NCI-H2196 treated with DMSO at 0.1 percent for 48 hours (cell line): ENCODE measurements around the gene DCP1B.

ENCODE experiments used
- DNase-seq: peaks from one replicate; lab custom pipeline; 2025; ENCODE audit not compliant: unreplicated experiment; lab: John Stamatoyannopoulos, UW

The DCP1B gene

DNA sequence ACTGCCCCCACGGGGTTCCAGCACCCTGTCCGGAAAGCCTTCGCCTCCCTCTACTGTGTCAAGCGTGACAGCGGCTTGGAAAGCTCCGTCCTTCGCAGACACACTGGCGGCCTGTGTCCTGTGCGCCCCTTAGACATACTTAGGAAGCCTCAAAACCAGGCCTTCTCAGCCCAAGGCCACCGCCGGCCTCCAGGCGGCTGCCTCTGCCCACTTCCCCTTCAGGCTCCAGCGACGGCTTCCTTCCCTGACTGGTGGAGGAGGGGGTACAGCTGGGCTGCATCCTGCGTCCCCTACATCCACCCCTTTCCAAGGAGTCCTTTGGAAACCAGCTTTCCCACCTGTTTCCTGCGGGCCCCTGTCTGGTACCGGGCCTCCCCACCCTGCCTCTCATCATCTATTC, 83.3 kb downstream of the DCP1B start:
- no peak for DNase-seq

DNA sequence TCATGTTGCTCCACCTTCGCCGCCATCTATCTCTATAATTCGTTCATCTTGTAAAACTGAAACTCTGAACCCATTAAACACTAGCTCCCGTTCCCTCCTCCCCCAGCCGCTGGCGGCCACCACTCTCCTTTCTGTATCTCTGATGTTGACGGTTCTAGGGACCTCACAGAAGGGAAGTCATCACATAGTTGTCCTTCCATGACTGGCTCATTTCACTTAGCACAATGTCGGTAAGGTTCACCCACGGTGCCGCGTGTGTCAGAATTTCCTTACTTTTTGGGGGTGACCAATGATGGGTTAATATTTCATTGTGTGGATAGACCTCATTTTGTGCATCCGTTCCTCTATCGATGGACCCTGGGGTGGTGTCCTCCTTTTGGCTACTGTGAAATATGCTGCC, 83.8 kb downstream of the DCP1B start:
- DNase-seq: no peak

DNA sequence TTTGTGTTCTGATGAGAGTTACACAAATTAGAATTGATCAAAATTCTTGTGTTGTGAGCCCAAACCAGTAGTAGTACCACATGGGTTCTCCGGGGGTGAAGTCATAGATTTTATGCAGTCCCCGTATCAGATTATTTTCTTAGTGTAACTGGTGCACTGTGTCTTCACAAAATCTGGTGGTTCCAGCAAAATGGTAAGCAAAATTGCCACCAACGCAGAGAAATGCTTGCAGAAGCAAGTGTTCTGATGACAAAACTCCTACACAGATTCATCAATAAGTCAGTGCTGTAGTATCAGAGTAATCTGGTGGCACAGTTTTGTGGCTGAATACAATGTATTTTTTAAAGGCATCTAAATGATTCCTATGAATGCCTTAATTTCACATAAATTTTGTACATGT, 84.5 kb downstream of the DCP1B start:
- no peak for DNase-seq

DNA sequence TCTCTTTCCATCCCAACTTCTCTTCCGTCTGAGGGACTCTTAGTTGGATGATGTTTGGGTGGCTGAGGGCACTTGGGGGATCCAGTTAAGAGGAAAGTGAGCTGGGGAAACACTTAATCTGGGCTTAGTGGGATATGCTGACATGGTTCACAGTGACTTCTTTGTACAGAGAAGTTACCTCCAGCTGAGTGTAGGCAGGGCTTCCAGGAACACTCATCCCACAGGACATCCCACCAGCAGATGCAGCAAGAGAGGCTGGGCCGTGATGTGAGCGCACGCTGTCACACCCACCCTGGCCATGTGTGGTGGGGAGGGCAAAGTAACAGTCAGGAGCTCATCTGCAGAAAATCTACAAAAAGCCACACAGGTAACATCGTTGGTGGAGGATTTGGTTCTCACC, 85.0 kb downstream of the DCP1B start:
- no peak for DNase-seq

DNA sequence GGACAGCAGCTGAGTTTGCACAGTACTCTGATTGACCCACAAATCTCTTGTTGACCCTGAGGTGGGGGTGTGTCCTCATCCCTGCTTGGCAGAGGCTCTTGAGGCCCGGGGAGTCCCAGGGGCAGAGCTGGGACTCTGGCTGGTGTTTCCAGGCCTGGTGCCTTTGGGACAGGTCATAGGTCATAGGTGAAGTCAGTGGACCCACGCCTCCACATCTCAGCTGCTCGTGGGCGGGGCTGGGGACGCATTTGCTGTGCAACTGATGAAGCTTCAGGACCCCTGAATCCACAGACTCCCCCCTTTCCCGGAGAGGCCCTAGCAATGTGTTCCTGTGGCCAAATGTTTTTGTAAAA, 85.4 kb downstream of the DCP1B start:
- DNase-seq: no peak

DNA sequence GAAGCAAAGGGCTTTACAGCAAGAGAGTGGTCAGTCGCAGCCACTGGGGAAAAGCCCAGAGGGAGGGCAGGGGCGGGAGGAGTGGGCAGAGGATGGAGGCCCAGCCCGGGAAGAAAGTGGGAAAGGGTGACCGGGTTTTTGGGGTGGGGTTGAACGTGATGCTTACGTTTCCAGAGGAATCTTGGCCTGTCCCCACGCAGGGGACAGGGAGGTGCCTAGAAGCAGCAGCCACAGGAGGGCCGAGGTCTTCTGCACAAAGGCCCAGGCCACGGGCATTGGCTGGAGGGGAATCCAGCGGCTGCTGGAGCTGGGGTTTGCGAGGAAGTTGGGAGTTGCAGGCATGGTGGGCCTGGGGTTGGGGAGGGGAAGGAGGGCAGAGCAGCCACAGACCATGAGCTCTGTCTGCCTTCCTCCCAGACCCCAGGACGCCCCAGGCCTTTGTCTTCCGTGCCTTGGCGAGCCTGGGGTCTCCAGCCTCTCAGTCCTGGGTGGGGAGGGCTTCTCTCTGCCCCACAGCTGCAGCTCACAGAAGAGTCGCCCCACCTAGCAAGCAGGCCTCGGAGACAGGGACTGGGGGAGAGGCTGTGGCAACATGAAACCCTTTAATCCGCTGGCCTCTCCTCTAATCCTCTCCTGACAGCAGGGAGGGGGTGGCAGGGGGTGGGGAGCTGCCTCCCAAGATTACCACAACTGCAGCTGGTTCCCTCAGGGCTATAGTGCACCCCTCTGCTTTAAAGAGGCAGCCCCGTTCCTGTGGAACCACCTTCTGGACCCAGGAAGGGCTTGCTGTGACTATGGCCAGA, 86.0 kb downstream of the DCP1B start, which contains the start of gene CACNA2D4:
Gene CACNA2D4, minus strand, starts transcription at position 572 of the 803 bp plus-strand sequence. Its CDS starts 179 bp downstream, at position 393.
- DNase-seq: no peak

DNA sequence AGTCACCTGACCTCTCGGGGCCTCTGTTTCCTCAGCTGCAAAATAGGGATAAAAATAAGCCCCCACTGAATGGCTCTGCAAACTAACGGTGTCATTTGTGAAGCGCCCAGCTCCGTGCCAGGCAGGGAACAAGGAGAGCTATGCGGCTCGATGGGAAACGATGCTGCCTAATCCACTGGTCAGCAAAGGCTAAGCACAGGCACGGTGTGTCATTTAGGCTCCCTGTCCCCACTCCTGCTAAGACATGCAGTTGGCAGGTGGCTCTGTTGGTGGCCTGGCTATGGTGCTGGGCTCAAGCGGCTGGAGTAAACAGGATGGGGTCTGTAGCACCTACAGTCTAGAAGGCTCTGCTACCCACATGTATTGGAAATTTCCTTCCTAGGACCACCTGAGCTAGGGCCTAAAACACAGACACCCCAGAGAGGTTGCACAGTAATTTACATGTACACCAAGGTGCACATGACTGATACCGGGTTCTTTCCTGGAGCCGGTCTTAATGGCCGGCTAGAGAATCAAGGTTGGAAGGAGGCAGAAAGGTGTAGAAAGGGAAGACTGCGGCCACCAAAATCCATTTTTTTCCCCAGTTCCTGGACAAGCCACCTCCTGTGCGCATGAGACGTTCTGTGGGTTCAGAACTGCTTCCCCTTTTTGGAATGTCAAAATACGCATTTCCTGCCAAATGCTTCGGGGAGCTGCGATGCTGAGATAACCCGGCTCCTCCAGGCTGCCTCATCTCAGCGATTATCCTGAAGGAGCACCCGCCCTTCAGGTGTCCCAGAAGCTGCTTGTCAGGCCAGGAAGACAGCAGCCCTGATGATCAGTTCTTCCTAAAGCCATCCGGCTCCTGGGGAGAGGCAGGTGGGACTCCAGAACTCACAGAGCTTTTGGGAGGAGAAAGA, 86.8 kb downstream of the DCP1B start:
- DNase-seq: no peak

DNA sequence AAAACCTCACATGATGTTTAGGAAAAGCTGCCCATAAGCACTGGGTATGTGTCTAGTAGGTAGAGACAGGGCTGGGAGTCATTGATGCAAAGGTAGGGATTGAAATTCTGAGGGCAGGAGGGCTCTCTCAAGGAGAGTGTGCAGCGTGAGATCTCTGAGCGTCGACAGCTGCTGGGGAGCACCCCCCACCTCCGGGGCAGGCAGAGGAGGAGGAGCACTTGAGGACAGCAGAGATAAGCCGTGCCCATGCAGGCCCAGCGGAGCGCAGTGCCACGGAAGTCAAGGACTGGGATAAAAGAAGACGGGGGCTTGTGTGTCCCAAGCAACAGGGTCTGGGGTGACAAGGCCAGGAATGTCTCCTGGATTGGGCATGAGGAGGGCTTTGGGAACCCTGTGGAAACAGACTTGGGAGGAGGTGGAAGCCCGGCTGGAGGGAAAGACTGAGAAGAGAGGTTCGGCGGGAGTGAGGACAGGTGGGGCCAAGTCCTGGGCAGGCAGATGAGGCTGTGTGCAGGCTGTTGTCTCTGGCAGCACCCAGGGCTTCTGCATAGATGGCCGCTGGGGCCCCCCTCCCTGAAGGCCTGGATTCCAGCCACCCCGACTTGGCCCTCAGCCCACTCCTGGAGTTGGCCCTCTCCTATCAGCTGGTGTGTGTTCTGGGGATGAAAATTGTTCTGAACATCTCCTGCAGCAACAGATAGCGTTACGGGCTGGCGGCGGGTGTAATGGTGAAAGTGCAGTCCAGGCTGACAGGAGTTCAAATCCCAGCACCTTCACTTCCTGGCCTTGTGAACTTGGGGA, 87.7 kb downstream of the DCP1B start:
- DNase-seq: no peak

DNA sequence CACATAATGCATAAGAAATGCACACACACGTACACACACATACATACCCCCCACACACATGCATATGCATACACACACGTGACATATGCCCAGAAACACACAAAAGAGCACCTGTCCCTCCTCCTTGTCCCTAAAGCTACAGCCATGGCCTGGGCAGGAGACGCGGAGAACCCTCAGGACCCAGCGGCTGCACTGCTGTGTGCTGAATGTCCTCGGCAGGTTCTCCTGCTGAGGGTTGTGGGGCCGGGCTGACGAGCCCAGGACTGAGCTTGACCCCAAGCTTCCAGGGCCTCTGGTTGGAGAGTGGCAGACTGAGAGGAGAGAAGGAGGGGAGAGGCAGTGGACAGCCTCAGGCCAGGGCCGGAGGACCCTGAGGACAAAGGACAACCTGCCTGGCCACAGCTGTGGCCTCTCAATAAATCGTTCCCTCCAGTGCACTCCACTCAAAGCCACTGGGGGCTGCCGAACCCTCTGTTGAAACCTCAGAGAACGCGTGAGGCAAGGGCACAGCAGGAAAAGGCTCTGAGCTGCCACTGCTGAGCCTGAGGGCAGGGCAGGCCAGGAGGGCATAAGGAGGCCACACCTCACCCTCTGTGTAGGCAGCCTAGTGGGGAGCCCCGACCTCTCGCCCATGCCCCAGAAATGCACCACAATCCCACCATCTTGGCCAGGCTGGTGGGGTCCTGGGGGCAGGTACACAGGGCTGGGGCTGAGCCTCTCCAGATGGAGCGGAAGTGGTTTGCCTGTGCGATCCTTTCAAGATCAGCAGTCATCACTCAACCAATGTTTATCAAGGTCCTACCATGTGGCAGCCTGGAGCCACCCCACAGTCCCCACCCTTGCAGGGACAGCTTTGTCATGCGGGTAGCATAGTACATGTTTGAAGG, 88.9 kb downstream of the DCP1B start:
- no peak for DNase-seq

DNA sequence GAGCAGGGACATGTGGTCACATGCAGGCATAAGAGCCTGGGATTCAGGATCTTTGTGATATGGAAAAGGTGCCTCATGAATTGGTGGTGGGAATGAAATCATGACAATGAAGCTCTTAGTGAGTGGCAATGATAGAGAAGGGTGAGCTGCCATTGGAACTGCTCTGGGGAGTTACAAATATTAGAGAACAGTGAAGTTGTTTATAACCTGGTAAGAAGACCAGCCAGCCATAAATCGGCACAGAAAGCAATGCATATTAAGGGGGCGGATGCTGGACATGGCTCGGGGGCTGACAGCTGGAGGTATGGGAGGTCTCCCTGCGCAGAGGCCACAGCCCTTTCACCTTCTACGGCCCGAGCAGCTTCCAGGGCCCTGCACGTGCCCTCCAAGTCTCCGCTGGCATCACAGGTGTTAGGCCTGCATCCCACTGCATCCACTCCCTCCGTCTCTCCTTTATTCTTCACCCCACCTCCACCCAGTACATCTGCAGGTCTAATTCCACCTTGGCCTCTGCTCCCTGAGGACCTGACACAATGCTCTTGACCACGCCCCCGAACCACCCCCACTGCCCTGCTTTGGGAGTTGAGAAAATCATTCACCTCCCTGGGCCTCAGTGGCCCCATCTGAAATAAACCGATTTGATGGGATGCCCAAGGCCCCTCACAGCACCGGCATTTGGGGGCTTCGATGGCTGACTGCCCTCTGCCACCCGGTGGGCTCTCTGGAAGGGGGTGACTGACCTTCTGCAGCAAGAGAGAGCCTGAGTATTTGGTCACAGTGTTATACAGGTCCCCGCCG, 89.9 kb downstream of the DCP1B start:
- no peak for DNase-seq

DNA sequence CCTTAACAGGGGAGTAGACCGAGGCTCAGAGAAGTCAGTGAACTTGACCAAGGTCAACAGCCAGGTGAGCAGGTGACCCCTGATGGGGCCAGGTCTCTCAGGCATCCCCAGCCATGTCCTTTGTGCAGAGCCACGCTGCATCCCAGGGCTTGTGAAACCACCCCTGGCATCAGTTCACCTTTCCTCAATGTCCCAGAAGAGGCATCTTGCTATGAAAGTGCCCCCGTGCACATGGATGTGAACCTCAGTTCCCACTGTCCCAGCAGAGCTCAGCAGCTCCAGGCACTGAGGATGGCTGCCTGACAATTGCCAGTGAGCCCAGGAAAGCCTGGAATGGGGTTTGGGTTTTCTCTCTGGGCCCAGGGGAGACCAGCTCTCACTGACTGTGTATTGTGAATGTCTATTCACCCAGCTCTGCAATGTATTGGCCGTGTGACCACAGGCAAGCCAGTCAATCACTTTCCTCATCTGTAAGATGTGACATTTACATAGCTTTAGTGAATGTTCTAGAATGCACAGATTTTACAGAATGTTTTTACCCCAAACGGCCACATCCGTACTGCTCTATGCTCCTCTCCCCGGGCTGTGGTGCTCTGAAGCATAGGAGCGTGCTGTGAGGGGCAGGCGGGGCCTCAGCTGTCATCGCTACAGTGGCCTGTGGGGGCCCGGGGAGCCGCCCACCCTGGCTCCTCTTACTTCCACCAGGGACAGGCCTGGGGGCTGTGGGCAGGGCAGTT, 90.7 kb downstream of the DCP1B start:
- no peak for DNase-seq

DNA sequence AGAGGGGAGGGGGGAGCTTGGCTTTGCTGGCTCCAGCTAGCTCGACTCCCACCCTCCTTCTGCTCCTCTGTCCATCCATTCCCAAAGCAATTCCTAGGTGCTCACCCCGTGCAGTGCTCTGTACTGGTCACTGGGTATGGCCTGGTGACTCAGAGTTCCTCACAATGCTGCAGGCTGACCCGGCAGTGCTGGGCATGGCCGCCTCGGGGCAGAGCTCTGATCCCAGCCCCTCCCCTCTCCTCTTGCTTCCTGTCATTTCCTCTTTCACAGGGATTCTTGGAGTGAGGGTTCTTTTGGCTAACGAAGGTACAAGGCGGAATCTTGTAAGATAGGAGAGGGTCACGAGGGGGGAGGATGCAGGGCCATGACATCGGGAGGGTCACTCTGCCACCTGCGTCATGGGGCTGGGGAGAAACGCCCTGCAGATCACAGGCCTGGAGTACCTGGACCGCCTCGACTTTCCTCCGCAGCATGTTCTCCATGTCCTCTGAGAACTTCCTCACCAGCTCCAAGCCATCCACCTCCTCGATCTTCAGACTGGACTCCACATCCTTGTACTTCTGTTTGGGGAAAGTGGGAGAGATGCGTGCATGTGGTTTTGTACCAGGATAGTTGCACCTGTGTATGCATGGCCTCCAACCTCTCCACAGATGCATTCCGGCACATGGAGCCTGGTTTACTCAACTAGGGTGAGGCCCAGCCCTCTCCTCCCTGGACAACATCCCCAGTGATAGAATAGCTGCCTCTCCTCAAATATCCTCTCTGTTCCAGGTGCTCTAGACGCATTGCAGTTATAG, 91.5 kb downstream of the DCP1B start:
- DNase-seq: no peak

DNA sequence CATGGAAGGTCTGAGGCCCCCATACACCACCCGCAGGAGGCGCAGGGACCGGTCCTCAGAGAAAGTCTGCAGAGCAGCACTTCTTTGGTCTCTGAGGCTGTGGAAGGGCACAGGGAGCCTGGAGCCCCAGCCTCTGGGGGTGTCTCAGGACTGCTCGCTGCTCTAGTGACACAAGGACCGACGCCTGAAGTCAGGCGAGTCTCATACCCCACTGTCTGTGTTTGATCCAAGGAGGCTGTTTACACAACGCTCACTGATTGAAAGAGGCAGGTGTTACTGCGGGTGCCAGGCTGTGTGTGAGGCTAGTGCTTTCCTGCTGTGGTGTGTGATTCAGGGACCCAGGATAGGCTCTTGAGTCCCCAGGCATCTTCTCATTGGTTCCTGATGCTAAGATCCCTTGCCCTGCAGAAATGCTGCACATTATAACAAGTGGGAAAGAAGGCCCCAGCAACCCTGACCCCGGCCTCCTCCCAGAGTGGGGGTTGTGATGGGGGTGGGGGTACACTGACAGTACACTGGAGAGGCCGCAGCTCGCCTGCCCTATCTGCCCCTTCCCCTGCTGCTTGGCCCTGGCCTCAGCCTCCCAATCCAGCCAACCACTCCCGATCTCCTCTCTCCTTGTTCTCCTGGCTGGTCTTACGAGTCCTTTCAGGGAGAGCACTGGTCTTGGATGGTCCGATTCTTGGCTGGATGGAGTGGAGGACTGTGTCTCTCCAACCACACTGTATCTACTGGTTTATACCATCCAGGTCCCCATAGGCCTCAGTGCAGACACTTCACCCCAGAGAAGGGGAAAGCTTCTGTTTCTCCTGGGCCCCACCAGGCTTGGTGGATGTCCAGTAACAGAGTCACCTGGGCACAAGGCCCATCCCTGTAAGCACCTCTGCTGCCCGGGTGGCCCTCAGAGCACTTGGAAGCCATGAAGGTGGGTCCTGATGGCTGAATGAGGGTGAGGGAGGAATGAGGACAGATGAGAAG, 92.4 kb downstream of the DCP1B start:
- no peak for DNase-seq

DNA sequence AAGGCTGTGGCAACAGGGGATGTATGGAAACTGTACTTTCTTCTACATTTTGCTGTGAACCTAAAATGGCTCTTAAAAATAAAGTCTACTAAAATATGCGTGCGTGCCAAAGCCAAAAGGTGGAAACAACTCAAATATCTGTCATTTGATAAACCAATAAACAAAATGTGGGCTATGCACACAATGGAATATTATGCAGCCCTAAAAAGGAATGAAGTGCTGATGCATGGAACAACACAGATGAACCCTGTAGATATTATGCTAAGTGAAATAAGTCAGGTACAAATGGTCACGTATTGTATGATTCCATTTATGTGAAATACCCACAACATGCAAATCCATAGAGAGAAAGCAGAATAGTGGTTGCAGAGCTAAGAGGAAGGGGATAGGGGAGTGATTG, 93.8 kb downstream of the DCP1B start:
- DNase-seq: no peak

DNA sequence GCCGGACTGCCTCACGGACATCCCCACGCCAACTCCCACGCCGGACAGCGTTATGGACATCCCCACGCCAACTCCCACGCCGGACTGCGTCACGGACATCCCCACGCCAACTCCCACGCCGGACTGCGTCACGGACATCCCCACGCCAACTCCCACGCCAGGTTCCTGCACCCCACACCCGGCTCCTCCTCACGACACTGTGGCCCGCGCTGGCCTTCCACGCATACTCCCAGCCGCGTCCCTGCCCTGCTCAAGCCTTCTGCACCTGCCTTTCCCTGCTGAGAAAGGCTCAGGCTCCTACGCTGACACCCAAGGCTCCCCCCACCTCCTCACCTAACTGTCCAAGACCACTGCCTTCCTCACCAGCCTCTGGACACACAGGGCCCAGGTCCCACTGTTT, 95.5 kb downstream of the DCP1B start:
- no peak for DNase-seq

DNA sequence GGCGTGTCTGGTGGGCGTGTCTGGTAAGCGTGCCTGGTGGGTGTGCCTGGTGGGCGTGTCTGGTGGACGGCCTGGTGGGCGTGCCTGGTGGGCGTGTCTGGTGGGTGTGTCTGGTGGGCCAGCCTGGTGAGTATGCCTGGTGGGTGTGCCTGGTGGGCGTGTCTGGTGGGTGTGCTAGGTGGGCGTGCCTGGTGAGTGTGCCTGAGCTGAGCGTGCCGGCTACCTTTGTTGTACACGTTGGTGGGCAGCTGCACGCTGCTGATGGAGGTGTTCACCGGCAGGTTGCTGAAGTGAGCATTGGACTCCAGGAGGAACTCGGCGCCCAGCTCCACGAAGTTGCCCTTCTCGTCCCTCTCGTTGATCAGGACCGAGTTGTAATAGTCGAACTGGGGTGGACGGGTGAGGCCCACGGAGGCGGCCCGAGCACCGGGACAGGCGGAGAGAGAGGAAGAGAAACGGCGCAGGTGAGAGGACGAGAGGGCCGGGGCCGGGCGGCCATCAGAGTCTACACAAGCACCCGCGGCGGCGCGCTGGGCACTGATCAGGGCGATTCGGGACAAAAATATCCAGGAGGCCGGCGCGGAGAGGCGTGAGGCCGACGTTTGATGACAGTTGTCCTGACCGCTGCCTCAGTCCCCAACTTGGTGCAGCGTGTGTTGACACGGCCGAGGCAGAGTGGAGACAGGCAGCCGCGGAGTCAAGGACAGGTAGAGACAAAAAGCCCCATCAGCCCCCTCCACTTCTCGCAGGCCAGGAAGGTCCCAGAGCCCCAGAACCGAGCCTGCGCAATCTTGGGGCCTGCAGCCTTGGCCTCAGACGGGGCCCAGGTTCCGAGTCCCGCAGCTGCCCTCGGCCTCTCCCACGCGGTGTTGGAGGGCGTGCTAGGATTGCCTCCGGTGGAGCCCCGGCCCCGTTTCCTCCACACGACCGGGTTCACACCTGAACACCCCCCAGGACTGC, 96.3 kb downstream of the DCP1B start:
- DNase-seq: no peak
